Left renal cortex interstitium (tissue), 4 donors: ENCODE measurements around the gene USP34. TPM values are rescaled to one million over a fixed set of nuclear protein-coding genes. Genes with fewer than 3 reads are reported as not detected.
"Not testable (repeated sequence)": the region's sequence is repeated elsewhere in the genome, so short reads cannot be mapped to it uniquely, and the experiment has no call there.

Experiments used
- DNase-seq, 4 donors: peaks; one replicate each; pipeline ENCODE4 v3.0.0-alpha.2; 2013; ENCODE audit warnings: low read depth in 4 of 4, low spot score in 2 of 4, missing footprints in 1 of 4
- polyA plus RNA-seq, 4 donors: library from polyadenylated mRNA; unstranded; fragments of 120-200 nt; gene quantifications; one replicate each; pipeline ENCODE4 v1.2.1, GENCODE V29; 2013; ENCODE audit not compliant: insufficient read length in 4 of 4

The USP34 gene
- polyA plus RNA-seq, 4 donors: 97.9 to 178 (median 121) TPM

DNA sequence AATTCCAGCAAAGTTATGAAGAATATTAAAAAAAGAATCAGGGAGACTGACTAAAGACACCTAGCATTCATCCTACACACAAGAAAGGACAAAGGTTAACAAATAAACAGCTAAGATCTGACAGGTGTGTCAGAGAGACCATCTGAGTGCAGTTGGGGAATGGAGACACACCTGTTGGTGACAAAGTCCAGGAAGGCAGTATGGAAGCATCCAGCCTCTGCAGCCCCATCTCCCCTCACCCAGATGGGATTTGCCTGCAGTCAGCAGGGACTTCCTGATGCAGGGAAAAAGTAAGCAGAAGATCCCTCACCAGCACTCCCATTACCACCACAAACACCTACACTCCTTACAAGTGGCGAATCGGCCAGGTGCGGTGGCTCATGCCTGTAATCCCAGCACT, 37.9 kb downstream of the USP34 start:
- DNase-seq: no peak

DNA sequence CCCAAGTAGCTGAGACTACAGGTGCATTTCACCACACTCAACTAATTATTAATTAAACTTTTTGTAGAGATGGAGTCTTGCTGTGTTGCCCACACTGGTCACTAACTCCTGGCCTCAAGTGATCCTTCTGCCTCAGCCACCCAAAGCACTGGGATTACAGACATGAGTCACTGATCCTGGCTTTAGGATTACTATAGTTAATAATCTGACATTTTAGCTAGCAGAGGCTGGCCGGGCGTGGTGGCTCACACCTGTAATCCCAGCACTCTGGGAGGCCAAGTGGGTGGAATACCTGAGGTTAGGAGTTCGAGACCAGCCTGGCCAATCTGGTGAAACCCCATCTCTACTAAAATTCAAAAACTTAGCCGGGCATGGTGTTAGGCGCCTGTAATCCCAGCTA, 39.5 kb downstream of the USP34 start:
- no peak for DNase-seq

DNA sequence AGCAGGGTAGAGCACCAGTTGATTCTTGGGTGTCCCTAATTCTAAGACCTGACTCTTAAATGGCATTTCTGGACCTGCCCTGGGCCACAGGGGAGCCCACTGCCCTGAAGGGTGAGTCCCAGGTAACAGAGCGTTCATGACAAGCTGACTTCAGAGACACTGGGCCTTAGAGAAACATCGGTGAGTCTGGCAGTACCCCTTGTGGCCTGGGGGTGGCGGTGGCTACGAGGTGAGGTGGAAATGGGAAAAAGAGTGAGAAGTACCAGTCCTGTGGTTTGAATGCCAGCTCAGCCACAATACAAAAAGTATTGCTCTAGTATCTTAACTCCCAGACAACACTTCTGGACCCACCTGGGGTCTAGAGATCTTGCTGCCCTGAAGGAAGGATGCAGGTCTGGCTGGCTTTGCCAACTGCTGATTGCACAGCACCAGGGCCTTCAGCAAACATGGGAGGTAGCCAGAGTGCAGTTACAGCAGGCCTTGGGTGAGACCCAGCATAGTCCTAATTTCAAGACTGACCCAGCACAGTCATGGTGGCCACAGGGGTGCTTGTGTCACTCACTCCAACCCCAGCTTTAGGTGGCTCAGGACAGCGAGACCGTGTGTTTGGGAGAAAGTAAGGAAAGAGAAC, 44.5 kb downstream of the USP34 start:
- no peak for DNase-seq

DNA sequence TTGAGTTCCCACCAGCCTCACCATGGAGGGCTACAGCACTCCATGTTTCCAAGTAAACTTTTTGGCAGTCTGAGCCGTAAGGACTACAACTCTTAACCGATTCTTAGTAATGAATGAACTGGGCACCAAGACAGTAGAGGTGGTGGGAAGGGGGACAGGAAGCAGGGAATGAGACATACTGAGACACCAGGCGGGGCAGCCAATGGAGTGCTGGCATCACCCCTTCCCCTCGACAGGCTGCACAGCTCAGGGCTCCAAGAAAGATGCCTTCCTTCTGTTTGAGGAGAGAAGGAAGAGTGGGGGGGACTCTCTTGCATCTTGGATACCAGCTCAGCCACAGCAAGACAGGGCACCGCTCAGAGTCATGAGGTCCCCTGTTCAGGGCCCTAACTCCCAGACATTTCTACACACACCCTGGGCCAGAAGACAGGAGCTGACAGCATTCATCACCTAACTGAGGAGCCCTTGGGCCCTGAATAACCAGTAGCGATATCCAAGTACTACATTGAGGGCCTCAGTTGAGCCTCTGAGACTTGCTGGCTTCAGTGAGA, 45.2 kb downstream of the USP34 start:
- no peak for DNase-seq

DNA sequence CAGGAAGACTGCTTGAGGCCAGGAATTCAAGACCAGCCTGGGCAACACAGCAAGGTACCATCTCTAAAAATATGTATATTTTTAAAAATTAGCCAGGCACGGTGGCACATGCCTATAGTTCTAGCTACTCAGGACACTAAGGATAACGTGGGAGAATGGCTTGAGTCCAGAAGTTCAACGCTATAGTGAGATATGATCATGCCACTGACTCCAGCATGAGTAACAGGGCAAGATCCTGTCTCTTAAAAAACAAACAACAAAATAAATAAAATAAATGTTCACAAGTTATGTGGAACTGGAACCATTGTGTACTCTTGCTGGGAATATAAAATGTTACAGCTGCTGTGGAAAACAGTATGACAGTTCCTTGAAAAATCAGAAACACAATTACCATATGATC, 47.2 kb downstream of the USP34 start:
- no peak for DNase-seq

DNA sequence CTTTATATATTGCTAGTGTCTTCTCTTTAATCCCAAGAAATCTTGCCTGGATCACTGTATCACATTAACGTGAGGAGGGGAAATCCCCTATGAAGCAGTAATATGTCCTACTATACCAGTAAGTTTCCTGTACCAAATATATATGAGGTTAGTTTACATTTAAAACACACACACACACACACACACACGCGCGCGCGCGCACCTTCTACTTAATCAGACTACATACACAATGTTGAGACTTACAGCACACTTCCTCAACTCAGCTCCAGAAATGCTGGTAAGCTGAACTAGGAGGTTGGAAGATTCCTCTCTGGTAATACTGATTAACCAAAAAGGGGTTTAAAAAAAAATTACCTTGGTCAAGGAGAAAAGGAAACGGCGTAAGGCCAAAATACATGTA, 49.3 kb downstream of the USP34 start:
- no peak for DNase-seq

DNA sequence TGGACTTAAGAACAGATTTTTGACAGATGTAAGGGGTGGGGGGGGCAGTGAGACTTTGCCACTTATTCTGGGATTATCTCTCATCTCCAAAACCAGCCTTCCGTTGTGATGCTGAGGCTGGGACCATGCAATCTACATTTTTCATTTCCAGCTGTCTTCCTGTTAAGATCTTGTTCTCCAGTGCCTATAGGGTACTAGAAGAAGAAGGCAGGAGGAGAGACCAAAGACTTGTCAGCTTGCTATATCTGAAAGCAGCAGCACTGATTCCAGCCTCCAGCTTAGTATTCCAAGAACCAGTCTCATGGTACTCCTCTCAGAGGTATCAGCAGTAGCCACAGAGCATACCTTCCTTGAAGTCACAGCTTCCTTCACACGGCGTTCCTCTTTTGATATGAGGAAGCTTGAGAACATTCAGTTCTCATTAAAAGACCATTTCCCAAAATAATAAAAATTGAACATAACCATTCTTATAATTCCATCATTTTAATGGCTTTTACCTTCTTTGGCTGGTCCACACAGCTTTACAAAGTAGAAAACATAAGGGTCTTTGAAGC, 49.8 kb downstream of the USP34 start:
- DNase-seq: no peak

DNA sequence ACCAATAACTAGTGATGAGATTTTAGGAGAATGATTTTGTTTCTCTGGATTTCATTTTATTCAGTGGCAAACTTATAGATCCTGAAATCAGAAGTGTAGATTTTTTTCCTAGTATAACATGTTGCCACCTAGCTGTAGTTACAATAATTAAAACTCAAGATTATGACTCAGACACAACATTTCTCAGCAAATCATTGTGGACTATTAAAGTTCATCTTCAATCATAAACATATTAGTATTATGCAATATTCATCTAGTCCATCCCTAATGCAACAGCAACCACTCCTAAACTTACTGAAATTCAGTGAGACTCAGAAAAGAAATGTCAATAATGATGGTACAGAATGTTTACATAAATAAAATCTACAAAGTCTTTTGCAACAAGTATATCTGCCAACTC, 51.3 kb downstream of the USP34 start:
- DNase-seq: no peak

DNA sequence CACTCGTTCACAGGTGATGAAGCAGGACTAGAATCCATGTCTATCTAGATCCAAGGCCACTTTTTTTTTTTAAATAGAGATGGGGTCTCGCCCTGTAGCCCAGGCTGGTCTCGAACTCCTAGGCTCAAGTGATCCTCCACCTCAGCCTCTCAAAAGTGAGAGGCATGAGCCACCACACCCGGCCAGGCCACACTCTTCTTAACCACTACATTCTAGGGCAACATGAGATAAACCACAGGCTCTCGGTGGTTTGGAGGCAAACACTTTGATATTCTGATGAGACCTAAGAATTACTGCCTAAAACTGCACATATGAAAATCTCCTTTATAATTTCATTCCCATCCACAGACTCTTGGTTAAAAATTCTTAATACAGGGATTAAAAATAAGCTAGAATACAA, 51.8 kb downstream of the USP34 start:
- no peak for DNase-seq

DNA sequence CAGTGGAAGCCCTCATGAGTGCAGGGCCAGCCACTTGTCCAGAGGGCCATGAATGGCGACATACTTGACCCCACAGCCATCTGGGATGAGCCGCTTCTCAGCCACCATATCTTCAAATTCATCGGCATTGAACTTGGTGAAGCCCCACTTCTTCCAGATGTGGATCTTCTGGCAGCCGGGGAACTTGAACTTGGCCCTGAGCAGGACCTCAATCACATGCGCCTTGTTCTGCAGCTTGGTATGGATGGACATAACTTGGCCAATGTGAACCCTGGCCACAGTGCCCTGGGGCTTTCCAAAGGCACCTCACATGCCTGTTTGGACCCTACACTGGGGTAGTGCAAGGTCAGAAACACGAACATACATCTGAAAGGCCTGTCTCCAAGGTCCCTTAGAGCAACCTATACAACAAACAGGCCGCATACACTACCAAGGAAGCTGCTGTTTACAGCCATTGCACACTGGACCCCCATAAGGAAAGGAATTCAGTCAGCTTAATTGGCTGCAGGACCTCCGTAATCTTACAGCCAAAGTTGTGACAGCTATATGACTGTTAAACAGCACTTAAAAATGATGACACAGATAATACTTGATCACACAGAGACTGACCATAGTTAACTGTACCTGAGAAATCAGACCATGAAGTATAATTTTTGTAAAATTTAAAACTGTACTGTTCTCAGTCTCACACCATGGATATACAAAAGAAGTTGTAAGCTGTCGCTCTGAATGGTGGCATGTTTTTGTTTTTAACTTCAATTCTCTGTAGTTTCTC, 53.8 kb downstream of the USP34 start:
- DNase-seq: no peak

DNA sequence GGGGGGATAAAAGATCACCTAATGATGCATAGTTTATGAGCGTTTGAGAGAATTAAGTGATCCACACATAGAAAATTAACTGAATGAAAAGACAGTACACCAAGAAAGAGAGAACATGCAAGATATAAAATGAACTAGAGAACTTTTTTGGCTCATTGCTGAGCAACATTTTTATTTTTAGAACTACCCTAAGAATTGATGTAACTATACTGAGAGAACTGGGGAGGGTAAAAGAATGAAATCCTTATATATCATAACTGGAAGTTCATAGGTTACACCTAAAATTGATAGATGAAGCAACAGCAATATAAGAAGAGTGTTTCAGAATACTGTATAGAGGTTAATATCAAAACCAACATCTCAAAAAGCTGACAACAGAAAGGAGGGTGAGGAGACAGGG, 55.6 kb downstream of the USP34 start:
- no peak for DNase-seq

DNA sequence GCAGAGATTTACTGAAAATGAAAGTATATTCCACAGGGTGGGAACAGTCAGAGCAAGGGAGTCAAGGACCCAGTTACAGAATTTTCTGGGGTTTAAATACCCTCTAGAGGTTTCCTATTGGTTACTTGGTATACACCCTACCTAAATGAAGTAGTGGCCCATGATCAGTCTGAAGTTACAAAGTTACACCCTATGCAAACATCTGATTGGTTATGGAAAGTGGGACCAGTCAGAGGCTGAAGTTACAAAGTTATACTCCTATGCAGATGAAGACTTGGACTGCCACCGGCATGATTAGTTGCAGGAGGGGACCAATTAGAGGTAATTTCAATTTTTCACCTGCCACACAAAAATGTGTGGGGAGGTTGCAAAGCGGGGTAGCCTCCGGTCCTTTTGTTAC, 56.2 kb downstream of the USP34 start:
- no peak for DNase-seq

DNA sequence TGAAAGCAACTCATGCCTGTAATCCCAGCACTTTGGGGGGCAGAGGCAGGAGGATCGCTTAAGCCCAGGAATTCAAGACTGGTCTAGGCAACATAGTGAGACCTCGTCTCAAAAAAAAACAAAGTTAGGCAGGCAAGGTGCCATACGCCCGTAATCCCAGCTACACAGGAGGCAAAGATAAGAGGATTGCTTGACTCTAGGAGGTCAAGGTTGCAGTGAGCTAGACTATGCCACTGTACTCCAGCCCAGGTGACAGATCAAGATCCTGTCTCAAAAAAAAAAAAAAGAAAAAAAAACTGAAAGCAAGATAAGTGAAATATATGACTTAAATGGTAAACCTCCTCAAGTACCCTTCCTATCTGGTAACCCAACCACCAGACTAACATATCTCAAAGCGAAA, 59.8 kb downstream of the USP34 start:
- DNase-seq: no peak

DNA sequence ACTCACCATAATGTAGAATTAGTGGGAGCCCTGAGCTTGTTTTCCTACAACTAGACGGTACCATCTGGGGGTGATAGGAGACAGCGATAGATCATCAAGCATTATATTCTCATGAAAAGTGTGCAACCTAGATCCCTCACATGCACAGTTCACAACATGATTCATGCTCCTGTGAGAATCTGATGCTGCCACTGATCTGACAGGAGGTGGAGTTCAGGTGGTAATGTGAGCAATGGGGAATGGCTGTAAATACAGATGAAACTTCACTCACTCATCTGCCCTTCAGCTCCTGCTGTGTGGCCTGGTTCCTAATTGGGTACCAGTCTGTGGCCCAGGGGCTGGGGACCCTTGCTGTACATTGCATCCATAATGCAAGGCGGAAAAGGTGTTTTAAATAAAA, 60.7 kb downstream of the USP34 start:
- no peak for DNase-seq

DNA sequence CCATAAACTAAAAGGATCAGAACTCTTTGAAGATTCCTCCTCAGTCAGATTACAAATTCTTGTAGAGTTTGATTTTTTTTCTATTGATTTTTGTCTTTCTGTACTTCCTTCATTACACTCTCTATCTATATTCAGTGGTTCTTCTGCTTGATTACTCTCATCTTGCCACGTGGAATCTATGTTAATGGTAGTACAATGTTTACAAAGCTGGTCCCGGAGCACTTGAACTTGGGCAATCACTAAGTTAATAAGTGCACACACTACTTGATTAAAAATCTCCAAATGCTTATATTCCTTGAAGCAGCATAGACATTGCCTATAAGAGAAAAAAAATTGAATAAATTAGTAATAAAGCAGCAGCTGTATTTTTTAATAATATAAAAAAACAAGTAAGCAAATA, 65.1 kb downstream of the USP34 start:
- no peak for DNase-seq

DNA sequence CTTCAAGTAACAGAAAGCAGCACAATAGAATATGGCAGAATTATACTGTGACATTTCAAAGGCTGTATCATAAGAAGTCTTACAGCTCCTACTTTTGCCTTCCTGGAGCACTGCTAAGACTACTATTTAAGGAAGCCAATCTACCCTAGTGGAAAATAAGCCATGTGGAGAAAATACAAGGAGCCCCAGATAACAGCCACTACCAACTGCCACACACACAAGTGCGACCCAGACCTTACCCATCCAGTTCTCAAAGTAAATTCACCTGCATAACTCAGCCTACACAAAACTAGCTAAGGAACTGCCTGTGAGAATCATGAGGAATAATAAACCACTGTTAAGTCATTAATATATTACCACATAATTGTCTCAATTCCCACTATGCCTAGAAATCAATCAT, 66.4 kb downstream of the USP34 start:
- DNase-seq: no peak

DNA sequence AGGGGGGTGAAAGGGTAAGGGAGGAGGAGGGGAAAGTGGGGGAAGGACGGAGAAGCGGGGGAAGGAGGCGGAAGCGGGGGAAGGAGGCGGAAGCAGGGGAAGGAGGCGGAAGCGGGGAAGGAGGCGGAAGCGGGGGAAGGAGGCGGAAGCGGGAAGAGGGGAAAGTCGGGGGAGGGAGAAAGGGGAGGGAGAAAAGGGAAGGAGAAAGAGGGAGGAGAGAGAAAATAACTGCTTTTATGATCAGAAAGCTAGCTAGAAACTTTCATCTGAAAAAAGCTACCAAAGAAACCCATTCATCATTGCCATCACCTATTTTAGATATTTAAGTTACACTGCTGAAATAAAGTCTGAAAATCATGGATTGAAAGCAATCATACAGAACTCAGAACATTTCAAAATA, 72.5 kb downstream of the USP34 start:
- DNase-seq: no peak

DNA sequence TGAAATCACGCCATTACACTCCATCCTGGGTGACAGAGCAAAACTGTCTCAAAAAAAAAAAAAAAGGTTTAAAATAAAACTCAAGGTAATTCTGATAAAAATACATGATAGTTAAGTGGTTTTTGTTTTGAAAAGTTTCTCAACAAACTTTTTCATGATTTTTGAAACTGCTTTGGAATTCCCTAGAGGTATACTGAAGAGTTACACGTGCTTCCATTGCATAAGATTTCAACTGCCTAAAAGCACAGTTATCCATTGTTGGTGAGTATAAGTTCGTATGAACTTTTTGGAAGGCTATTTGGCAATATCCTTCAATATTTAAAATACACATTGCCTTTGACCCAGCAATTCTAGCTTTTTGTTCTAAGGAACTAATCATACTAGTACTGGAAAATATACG, 74.9 kb downstream of the USP34 start:
- DNase-seq: no peak

DNA sequence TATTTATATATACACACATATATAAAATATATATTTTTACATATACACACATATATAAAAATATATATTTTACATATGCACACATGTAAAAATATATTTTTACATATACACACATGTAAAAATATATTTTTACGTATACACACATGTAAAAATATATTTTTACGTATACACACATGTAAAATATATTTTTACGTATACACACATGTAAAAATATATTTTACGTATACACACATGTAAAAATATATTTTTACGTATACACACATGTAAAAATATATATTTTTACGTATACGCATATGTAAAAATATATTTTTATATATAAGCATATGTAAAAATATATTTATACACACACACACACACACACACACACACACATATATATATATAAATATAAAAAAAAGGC, 83.3 kb downstream of the USP34 start:
- not testable (repeated sequence) for DNase-seq

DNA sequence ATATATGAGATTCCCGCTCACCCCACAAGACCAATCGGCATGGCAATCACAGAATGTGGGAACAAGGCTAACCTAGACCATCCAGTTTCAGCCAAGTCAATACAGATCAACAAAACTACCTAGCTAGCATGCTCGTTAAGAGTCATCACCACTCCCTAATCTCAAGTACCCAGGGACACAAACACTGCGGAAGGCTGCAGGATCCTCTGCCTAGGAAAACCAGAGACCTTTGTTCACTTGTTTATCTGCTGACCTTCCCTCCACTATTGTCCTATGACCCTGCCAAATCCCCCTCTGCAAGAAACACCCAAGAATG, 90.0 kb downstream of the USP34 start:
- not testable (repeated sequence) for DNase-seq

DNA sequence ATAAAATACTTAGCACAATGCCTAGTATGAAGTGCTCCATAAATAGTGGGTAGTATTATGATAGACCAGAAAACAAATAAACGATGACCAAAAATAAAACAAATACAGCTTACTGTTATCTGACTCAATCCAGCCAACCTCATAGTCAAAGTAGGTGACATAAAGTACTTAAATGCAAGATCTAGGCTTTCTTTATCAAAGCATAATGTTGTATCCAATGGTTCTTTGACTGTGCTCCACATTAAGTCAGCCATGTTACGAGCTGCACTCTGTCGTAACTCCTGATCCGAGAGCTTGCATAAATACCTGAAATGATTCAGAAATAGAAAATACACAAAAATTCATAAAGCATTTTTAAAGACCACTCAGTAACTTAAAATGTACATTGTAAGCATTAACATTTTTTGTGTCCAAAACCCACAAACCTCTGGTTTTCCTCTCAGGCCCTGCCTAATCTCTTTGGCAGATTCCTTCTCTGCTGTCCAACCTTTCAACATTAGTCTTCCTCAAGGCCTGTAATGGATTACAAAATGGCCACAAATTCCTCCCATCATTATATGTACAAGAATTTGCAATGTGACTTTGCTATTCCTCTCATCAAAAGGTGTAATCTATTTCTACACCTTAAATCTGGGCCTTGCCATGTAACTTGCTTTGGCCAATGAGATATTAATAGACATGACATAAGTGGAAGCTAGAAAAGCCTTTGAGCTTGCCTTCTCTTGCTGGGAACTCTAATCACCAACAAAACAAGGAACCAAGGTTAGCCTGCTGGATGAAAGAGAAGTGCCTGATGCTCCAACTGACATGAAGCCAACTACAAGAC, 90.6 kb downstream of the USP34 start:
- DNase-seq: no peak
